NCI-H128 (cell line): ENCODE data around the gene MTHFD1.

ENCODE experiments used
- DNase-seq: peaks from one replicate; lab custom pipeline; 2025; ENCODE audit not compliant: unreplicated experiment; lab: John Stamatoyannopoulos, UW

The MTHFD1 gene

GRCh38 chr14:64488590-64489099 lies 100.5 kb downstream of the MTHFD1 start:
- DNase-seq = no peak

- DNase-seq = no peak
Measured at GRCh38 chr14:64491637-64492036, 103.5 kb downstream of the MTHFD1 start.

GRCh38 chr14:64493455-64493854 lies 105.3 kb downstream of the MTHFD1 start:
- DNase-seq = no peak

GRCh38 chr14:64495252-64495651 lies 107.1 kb downstream of the MTHFD1 start:
- DNase-seq = no peak

- DNase-seq = no peak
Measured at GRCh38 chr14:64496764-64497163, 108.6 kb downstream of the MTHFD1 start.

GRCh38 chr14:64500088-64500487 lies 111.9 kb downstream of the MTHFD1 start:
- no peak for DNase-seq

GRCh38 chr14:64501411-64502171 lies 113.4 kb downstream of the MTHFD1 start:
- no peak for DNase-seq

GRCh38 chr14:64502456-64502855 lies 114.3 kb downstream of the MTHFD1 start:
- DNase-seq = no peak

GRCh38 chr14:64502887-64503433 lies 114.8 kb downstream of the MTHFD1 start:
- no peak for DNase-seq

- peak; percentile 80 for DNase-seq
Measured at GRCh38 chr14:64503434-64504309, 115.5 kb downstream of the MTHFD1 start, which contains the start of gene ZBTB25. TSS of gene ZBTB25 (minus strand) at chr14:64503838. CDS start at chr14:64490533, 13,305 bp downstream.

GRCh38 chr14:64504310-64504896 lies 116.2 kb downstream of the MTHFD1 start, which contains the start of gene ZBTB1:
TSS of gene ZBTB1 (plus strand) at chr14:64504770. CDS start at chr14:64521505, 16,735 bp downstream.
- peak; percentile 65 for DNase-seq

- peak; percentile 67 for DNase-seq
Measured at GRCh38 chr14:64504897-64505794, 117.0 kb downstream of the MTHFD1 start.

- no peak for DNase-seq
Measured at GRCh38 chr14:64506721-64507120, 118.6 kb downstream of the MTHFD1 start.

GRCh38 chr14:64507376-64508156 lies 119.4 kb downstream of the MTHFD1 start:
- no peak for DNase-seq

GRCh38 chr14:64508215-64508776 lies 120.1 kb downstream of the MTHFD1 start:
- DNase-seq = no peak

GRCh38 chr14:64509036-64509435 lies 120.9 kb downstream of the MTHFD1 start:
- no peak for DNase-seq
